ENCODE measurements around the gene H1-8.

The H1-8 gene

DNA sequence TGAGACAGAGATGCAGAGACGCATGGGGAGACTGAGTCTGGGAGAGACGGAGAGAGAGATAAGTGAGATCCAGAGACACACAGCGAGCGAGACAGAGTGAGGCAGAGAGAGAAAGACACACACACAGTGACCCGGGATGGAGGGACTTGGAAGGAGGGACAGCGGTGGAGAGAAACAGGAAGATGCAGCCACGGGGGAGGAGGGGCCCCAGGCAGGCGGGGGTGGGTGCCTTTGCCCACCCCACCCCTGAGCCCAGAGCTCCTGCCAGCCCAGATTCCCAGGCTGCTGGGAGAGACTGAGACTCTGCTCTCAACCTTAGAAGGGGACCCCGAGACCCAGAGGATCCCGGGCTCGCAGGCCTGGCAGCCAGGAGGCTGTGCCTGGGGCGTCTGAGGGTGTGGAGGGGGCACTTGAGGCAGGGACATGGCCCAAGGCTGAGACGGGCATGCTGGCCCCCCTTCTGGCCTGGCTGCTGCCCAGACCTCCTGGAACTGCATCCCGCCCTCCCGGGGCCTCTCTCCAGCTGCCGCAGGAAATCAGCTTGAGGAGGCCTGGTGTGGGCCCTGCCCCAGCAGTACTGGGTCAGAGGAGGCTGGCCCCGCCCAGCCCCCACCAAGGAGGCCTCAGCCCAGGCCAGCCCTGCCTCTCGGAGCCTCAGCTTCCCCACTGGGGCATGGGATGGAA lies 18.1 kb downstream of the H1-8 start:
- TF ChIP-seq, protein P1, sequence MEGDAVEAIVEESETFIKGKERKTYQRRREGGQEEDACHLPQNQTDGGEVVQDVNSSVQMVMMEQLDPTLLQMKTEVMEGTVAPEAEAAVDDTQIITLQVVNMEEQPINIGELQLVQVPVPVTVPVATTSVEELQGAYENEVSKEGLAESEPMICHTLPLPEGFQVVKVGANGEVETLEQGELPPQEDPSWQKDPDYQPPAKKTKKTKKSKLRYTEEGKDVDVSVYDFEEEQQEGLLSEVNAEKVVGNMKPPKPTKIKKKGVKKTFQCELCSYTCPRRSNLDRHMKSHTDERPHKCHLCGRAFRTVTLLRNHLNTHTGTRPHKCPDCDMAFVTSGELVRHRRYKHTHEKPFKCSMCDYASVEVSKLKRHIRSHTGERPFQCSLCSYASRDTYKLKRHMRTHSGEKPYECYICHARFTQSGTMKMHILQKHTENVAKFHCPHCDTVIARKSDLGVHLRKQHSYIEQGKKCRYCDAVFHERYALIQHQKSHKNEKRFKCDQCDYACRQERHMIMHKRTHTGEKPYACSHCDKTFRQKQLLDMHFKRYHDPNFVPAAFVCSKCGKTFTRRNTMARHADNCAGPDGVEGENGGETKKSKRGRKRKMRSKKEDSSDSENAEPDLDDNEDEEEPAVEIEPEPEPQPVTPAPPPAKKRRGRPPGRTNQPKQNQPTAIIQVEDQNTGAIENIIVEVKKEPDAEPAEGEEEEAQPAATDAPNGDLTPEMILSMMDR (IDR thresholded peaks at IDR 0.05), result no peak

DNA sequence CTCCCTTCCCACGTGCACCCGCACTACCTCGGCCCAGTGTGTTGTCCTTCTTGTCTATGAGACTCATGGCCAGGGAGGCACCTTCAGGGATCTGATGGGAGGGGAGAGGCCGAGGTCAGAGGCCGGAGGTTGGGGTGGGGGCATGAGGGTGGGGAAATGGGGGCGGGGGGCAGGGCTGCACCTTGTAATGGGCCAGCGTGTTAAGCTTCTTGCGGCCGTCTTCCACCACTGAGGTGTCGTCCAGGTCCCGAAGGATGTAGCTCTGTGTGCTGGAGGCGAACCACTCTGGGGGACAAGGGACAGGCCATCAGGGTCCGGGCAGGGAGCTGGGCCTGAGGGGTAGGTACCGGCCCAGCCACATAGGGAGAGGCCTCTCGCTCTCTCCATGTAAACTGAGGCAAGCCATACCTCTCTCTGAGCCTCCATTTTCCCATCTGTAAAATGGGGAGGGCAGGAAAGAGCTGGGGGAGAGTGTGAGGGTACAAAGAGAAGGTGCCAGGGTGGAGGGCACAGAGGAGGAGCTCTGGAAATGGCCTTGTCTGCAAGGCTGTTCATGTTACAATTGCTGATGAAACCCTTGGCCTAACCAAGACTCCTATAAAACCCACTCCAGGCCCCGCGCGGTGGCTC lies 18.8 kb downstream of the H1-8 start:
- TF ChIP-seq, protein P1 (IDR thresholded peaks at IDR 0.05), result no peak

DNA sequence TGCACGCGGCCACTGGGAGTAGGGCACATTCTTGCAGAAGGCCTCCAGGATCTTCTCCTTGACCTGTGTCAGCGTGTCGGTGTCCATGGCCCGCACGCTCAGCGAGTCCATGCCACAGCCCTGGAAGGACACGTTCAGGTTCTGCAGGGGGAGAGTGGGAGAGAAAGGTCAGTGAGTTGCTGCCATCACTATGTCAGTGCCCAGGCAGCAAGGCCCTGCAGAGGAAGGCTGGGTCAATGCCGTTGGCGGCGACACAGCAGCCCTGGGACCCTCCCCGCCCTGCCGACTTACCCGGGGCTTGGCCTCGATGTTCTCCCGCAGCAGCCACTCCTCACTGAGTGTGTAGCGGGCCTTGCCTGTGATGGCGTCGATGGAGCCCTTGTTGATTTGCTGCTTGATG lies 19.8 kb downstream of the H1-8 start:
- TF ChIP-seq, protein P1 (IDR thresholded peaks at IDR 0.05), result no peak

DNA sequence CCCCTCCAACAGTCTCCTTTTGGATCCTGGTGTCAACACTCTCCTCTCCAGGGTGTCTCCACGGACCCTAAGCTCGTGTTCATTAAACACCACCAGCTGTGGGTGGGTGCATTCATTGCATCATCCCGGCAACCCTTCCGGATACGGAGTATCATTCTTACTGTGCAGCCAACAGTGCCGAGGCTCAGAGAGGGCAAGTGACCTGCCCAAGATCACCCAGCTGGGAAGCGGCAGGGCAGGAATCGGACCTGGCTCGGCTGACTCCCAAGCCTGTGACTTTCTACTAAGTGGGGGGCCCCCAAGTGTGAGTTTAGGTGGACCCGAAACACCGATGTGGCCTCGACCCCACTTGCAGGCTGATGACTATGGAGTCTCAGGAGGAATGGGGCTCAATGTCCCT lies 20.4 kb downstream of the H1-8 start:
- TF ChIP-seq, protein P1 (IDR thresholded peaks at IDR 0.05), result no peak

DNA sequence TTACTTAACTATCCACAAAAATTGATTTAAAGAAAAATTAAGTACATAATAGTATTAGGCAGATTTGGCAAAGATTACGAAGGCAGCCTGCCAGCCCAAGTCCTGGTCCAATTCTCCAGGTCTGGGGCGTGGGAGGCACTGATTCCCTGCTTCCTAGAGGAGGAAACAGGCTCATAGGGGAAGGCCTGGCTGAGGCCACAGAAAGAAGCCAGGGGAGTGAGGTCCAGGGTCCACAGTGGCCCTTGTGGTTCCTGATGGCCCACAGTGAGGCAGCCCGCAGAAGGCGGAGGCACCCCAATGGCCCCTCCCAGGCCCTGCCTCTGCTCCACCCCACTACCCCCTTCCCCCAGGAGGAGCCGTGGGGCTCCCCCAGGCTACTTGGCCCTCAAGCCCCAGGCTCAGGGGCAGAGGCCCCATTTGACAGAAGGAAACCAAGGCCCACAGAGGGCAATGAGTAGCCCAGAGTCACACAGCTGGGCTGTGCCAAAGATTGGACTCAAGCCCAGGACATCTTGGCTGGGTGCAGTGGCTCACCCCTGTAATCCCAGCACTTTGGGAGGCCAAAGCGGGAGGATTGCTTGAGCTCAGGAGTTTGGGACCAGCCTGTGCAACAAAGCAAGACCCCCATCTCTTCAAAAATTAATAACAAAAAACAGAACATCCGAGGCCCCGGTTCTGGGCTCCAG lies 21.0 kb downstream of the H1-8 start:
- TF ChIP-seq, protein P1 (IDR thresholded peaks at IDR 0.05), result no peak

DNA sequence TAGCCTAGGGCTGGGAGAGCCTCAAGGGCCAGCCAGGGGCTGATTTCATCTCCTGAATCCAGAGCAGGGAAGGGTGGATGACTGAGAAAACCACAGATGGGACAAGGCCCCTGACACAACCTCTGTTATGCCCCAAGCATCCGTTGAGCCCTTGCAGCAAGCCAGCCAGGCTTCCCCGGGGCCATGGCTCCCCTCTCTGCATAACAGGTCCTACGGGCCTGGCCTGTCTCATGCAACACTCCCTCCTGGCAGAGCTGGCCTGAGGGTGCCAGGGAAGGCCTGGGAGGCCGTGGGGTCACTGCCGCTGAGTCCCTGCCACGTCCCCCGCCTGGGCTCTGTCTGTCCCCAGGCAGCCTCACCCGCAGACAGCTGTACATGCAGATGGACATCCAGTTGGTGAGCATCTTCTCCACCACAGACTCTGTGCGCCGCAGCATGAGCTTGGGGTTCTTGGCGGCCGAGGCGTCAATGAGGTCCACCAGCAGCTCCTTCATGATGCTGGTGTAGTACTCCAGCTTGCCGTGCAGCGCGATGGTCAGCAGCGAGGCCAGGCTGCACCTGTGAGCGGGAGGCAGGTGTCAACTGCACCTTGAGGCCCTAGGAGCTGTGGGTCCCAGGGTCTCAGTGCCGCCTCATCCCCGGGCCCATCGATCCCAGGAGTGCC lies 22.1 kb downstream of the H1-8 start:
- TF ChIP-seq, protein P1 (IDR thresholded peaks at IDR 0.05), result no peak

DNA sequence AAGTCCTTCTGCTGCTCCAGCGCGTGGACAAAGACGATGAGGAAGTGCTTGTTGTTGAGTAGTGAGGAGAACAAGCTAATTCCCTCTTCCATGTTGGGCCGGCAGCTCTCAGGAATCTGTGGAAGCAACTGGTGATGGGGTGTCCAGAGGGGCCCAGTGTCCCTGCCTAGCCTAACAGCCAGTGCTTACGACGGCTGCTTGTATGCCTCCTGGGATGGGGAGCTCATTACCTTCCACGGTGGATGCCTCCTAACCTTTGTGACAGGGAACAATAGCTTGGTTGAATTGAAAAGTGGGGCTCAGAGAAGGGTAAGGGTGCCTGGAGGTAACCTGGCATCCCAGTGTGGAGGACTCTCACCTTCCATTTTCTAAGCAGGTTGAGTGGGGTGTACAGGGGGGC lies 22.9 kb downstream of the H1-8 start:
- TF ChIP-seq, protein P1 (IDR thresholded peaks at IDR 0.05), result no peak
